CD4-positive, alpha-beta T cell treated with Interleukin-17A for 4 hours (primary cell): Measurements from ENCODE around the gene LIPM.
A peak's percentile ranks its signal among the peaks of the same experiment; 100 is the strongest.
"Not testable (repeated sequence)": the region's sequence is repeated elsewhere in the genome, so short reads cannot be mapped to it uniquely, and the experiment has no call there.

ENCODE experiments used
- DNase-seq: peaks from one replicate; pipeline ENCODE4 v3.0.0-alpha.2; 2020; ENCODE audit warnings: mixed read lengths

The LIPM gene

GRCh38 chr10:88803641-88804040, 1.1 kb downstream of the LIPM start:
- no peak for DNase-seq

- DNase-seq: no peak
These were observed 1.7 kb downstream of the LIPM start for GRCh38 chr10:88804083-88804812.

- no peak for DNase-seq
These were observed 2.8 kb downstream of the LIPM start for GRCh38 chr10:88805361-88805760.

GRCh38 chr10:88805924-88806323, 3.4 kb downstream of the LIPM start:
- DNase-seq: no peak

GRCh38 chr10:88809621-88810020, 7.1 kb downstream of the LIPM start:
- DNase-seq: no peak

GRCh38 chr10:88810196-88810961, 7.8 kb downstream of the LIPM start:
- peak; percentile 49 for DNase-seq

- no peak for DNase-seq
These were observed 10.7 kb downstream of the LIPM start for GRCh38 chr10:88813200-88813599.

- DNase-seq: no peak
These were observed 16.8 kb downstream of the LIPM start for GRCh38 chr10:88819290-88819689.

GRCh38 chr10:88820748-88821401, 18.3 kb downstream of the LIPM start:
- DNase-seq: no peak

- DNase-seq: peak; percentile 28
These were observed 23.9 kb downstream of the LIPM start for GRCh38 chr10:88826388-88826787.

GRCh38 chr10:88827671-88828070, 25.1 kb downstream of the LIPM start:
- DNase-seq: no peak

GRCh38 chr10:88828310-88828709, 25.8 kb downstream of the LIPM start:
- DNase-seq: no peak

GRCh38 chr10:88830643-88831268, 28.2 kb downstream of the LIPM start:
- DNase-seq: no peak

GRCh38 chr10:88831709-88832108, 29.2 kb downstream of the LIPM start:
- DNase-seq: peak; percentile 53

GRCh38 chr10:88832376-88832775, 29.8 kb downstream of the LIPM start:
- no peak for DNase-seq

GRCh38 chr10:88833156-88833555, 30.6 kb downstream of the LIPM start:
- DNase-seq: no peak

GRCh38 chr10:88833723-88834122, 31.2 kb downstream of the LIPM start:
- DNase-seq: peak; percentile 20

GRCh38 chr10:88835096-88835909, 32.8 kb downstream of the LIPM start:
- peak; percentile 91 for DNase-seq

GRCh38 chr10:88835910-88836221, 33.3 kb downstream of the LIPM start:
- DNase-seq: no peak

GRCh38 chr10:88837632-88838031, 35.1 kb downstream of the LIPM start:
- not testable (repeated sequence) for DNase-seq

- DNase-seq: no peak
These were observed 36.3 kb downstream of the LIPM start for GRCh38 chr10:88838766-88839350.

GRCh38 chr10:88840104-88840503, 37.6 kb downstream of the LIPM start:
- no peak for DNase-seq
